ENCODE data around the gene ASGR1. TPM values are rescaled to one million over a fixed set of nuclear protein-coding genes. Genes with fewer than 3 reads are reported as not detected.

ASGR1 gene
- total RNA-seq: 0.63 and 1.6 TPM in 2 replicates

GRCh38 chr17:7179317-7180254 is at the start of gene ASGR1:
ASGR1 (minus strand) TSS chr17:7179370; CDS start chr17:7178563, 807 bp downstream.

GRCh38 chr17:7219812-7220592 is 40.8 kb upstream of the ASGR1 start, which contains the start of the genes ACADVL and DLG4:
ACADVL (plus strand) TSS chr17:7219938; CDS start chr17:7219985, 47 bp downstream.
DLG4 (minus strand) TSS chr17:7219836.

Other genes starting within 250 kb of the ASGR1 start
- under 0.01 TPM in 1 of 2 replicates, not detected in the other for gene ALOX12, start 183.3 kb downstream of the ASGR1 start, total RNA-seq
- 271 and 327 TPM in 2 replicates for gene RNASEK, start 166.7 kb downstream of the ASGR1 start, total RNA-seq
- gene BCL6B, start 156.3 kb downstream of the ASGR1 start, total RNA-seq: under 0.01 and 0.13 TPM in 2 replicates
- 2.8 and 3.0 TPM in 2 replicates for gene SLC16A13, start 143.4 kb downstream of the ASGR1 start, total RNA-seq
- 0.13 and 0.16 TPM in 2 replicates for gene SLC16A11, start 135.3 kb downstream of the ASGR1 start, total RNA-seq
- not detected in 2 replicates for gene CLEC10A, start 99.1 kb downstream of the ASGR1 start, total RNA-seq
- gene ASGR2, start 64.5 kb downstream of the ASGR1 start, total RNA-seq: not detected in 2 replicates
- 6.7 and 13.9 TPM in 2 replicates for gene DLG4, start 40.5 kb upstream of the ASGR1 start, total RNA-seq
- gene ACADVL, start 40.6 kb upstream of the ASGR1 start, total RNA-seq: 261 and 318 TPM in 2 replicates
- 51.0 and 69.3 TPM in 2 replicates for gene DVL2, start 55.1 kb upstream of the ASGR1 start, total RNA-seq
- gene PHF23, start 60.1 kb upstream of the ASGR1 start, total RNA-seq: 27.4 and 45.8 TPM in 2 replicates
- gene GABARAP, start 63.1 kb upstream of the ASGR1 start, total RNA-seq: 262 and 715 TPM in 2 replicates
- 78.1 and 103 TPM in 2 replicates for gene CTDNEP1, start 72.4 kb upstream of the ASGR1 start, total RNA-seq
- 37.9 and 42.0 TPM in 2 replicates for gene ELP5, start 72.8 kb upstream of the ASGR1 start, total RNA-seq
- 12.4 and 33.1 TPM in 2 replicates for gene CLDN7, start 83.1 kb upstream of the ASGR1 start, total RNA-seq
- gene SLC2A4, start 102.3 kb upstream of the ASGR1 start, total RNA-seq: under 0.01 and 0.76 TPM in 2 replicates
- 0.16 and 0.63 TPM in 2 replicates for gene YBX2, start 115.3 kb upstream of the ASGR1 start, total RNA-seq
- gene EIF5A, start 128.3 kb upstream of the ASGR1 start, total RNA-seq: 263 and 774 TPM in 2 replicates
- 42.2 and 68.3 TPM in 2 replicates for gene GPS2, start 136.0 kb upstream of the ASGR1 start, total RNA-seq
- gene NEURL4, start 150.0 kb upstream of the ASGR1 start, total RNA-seq: 13.1 and 14.7 TPM in 2 replicates
- 0.38 and 0.65 TPM in 2 replicates for gene ACAP1, start 157.2 kb upstream of the ASGR1 start, total RNA-seq
- gene KCTD11, start 172.8 kb upstream of the ASGR1 start, total RNA-seq: 13.5 and 19.6 TPM in 2 replicates
- gene TMEM95, start 175.8 kb upstream of the ASGR1 start, total RNA-seq: not detected in 2 replicates
- gene TNK1, start 201.7 kb upstream of the ASGR1 start, total RNA-seq: 2.6 and 4.6 TPM in 2 replicates
- gene PLSCR3, start 215.2 kb upstream of the ASGR1 start, total RNA-seq: 69.7 and 127 TPM in 2 replicates
- gene TMEM256, start 224.7 kb upstream of the ASGR1 start, total RNA-seq: 250 and 289 TPM in 2 replicates
- gene NLGN2, start 228.5 kb upstream of the ASGR1 start, total RNA-seq: 9.3 and 24.3 TPM in 2 replicates
- not detected in 2 replicates for gene SPEM1, start 241.0 kb upstream of the ASGR1 start, total RNA-seq
- gene SPEM2, start 246.2 kb upstream of the ASGR1 start, total RNA-seq: not detected in 2 replicates
- not detected in 2 replicates for gene SPEM3, start 249.5 kb upstream of the ASGR1 start, total RNA-seq

Measured in mesangial cell (primary cell).